ENCODE results near the gene OTOA. TPM values are rescaled to one million over a fixed set of nuclear protein-coding genes. Genes with fewer than 3 reads are reported as not detected.

The OTOA gene
- total RNA-seq, 1 experiment from 2014 or later = 0.11 TPM

DNA sequence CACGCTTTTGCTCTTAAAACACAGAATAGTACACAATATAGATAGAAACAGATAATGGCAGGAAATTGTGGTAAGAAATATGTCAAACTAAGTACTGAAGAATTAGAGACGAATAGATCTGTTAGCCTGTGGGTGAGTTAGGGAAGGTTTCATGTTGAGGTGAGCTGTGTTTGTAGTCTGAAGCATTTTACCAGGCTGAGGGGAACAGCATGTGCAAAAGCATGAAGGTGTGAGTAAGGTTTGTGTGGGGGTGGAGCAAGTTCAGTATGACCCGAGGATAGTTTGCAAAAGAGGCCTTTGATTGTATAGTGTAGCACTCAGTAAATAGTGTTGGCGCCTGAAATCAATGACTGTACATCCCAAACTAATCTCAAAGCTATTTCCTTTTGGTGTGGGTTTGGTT is 25.2 kb upstream of the OTOA start:
- Histone ChIP-seq H3K4me1 (ENCODE audit: insufficient read depth, low read length) (no peaks in the 10 kb centered on the region), H4K20me1 (ENCODE audit: control insufficient read depth, insufficient read depth, insufficient read length) (no peaks in the 10 kb centered on the region), H2AFZ (ENCODE audit: low read length) (no peak overlapping the region), H2BK120ac (ENCODE audit: low read depth, low read length, poor library complexity, severe bottlenecking) (no peak overlapping the region), H3K14ac (ENCODE audit: insufficient read depth, low read length) (no peak overlapping the region), H2AK5ac (ENCODE audit: insufficient read length, low read length) (no peak overlapping the region), H3K18ac (ENCODE audit: insufficient read length, low read depth, low read length) (no peak overlapping the region), H3K4ac (ENCODE audit: low read depth, low read length) (no peak overlapping the region), H3K23me2 (ENCODE audit: insufficient read length, low read depth, low read length, poor library complexity, severe bottlenecking) (no peaks in the 10 kb centered on the region), H3K27me3 (ENCODE audit: insufficient read depth, low read length) (no peaks in the 10 kb centered on the region), H2BK15ac (ENCODE audit: low read depth, low read length) (no peak overlapping the region), H4K91ac (ENCODE audit: insufficient read length, low read depth, low read length) (no peak overlapping the region), H2BK20ac (ENCODE audit: low read depth, low read length, poor library complexity, severe bottlenecking) (no peak overlapping the region), H3K79me2 (ENCODE audit: insufficient read depth, low read length) (no peaks in the 10 kb centered on the region), H3K27ac (ENCODE audit: insufficient read length, low read depth, low read length) (no peak overlapping the region), H3T11ph (ENCODE audit: low read length) (no peak overlapping the region), H3K23ac (ENCODE audit: insufficient read length, low read depth, low read length) (no peak overlapping the region), H2BK12ac (ENCODE audit: insufficient read length, low read depth, low read length) (no peak overlapping the region), H3K79me1 (ENCODE audit: insufficient read depth, low read depth, low read length, poor library complexity, severe bottlenecking) (no peaks in the 10 kb centered on the region), H3K9me3 (ENCODE audit: control insufficient read depth, low read depth, low read length) (no peaks in the 10 kb centered on the region), H3K9ac (ENCODE audit: extremely low read depth, insufficient read length, low read length) (no peak overlapping the region), H2BK5ac (ENCODE audit: insufficient read length, low read length) (no peak overlapping the region), H3K4me2 (ENCODE audit: insufficient read depth, insufficient read length, low read length) (no peak overlapping the region), H4K8ac (replicated peaks; ENCODE audit: insufficient read length, low read depth, low read length) (no peak overlapping the region), H3K56ac (ENCODE audit: insufficient read length, low read depth, low read length) (no peak overlapping the region), H4K5ac (ENCODE audit: insufficient read length, low read depth, low read length) (no peak overlapping the region)
- Mint-ChIP-seq H3K4me1 (peaks cover 18 to 32% of the 10 kb centered on the region in 2 experiments), H3K27ac (no peak overlapping the region; a peak in 1 of 7 replicates), H3K36me3 (ENCODE audit: insufficient read depth in 1 of 3, low read depth in 3 of 3) (peaks cover 0 to 19% (median 2%) of the 10 kb centered on the region in 3 experiments; a peak in 4 of 7 replicates), H3K4me3 (no peak overlapping the region), H3K27me3 (ENCODE audit: low read depth) (no peaks in the 10 kb centered on the region), H3K9me3 (no peaks in the 10 kb centered on the region)
- WGBS (ENCODE audit: extremely low coverage, insufficient read length, low lambda C conversion rate) = no CpG with 5 or more reads among the region's 4 CpGs
- DNase-seq = no peak
- TF ChIP-seq, protein P1, sequence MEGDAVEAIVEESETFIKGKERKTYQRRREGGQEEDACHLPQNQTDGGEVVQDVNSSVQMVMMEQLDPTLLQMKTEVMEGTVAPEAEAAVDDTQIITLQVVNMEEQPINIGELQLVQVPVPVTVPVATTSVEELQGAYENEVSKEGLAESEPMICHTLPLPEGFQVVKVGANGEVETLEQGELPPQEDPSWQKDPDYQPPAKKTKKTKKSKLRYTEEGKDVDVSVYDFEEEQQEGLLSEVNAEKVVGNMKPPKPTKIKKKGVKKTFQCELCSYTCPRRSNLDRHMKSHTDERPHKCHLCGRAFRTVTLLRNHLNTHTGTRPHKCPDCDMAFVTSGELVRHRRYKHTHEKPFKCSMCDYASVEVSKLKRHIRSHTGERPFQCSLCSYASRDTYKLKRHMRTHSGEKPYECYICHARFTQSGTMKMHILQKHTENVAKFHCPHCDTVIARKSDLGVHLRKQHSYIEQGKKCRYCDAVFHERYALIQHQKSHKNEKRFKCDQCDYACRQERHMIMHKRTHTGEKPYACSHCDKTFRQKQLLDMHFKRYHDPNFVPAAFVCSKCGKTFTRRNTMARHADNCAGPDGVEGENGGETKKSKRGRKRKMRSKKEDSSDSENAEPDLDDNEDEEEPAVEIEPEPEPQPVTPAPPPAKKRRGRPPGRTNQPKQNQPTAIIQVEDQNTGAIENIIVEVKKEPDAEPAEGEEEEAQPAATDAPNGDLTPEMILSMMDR (conservative IDR thresholded peaks at IDR 0.05) = no peak

All from H9 (cell line).